Germinal center (tissue), 1 donor: ENCODE measurements around the gene FYB2.

Source experiments
- DNase-seq: peaks from one replicate; pipeline ENCODE4 v3.0.0; 2012; ENCODE audit warnings: mixed read lengths, low spot score

Gene FYB2

GRCh38 chr1:56833088-56833487 is 13.9 kb upstream of the FYB2 start:
- DNase-seq = no peak

GRCh38 chr1:56831871-56832693 is 12.9 kb upstream of the FYB2 start:
- peak; percentile 57 for DNase-seq

GRCh38 chr1:56830052-56830451 is 10.8 kb upstream of the FYB2 start:
- DNase-seq = no peak

- no peak for DNase-seq
Measured at GRCh38 chr1:56827711-56828110, 8.5 kb upstream of the FYB2 start.

- no peak for DNase-seq
Measured at GRCh38 chr1:56825436-56825835, 6.2 kb upstream of the FYB2 start.

GRCh38 chr1:56824938-56825337 is 5.7 kb upstream of the FYB2 start:
- DNase-seq = no peak

- no peak for DNase-seq
Measured at GRCh38 chr1:56824271-56824670, 5.1 kb upstream of the FYB2 start.

GRCh38 chr1:56821462-56821797 is 2.2 kb upstream of the FYB2 start:
- no peak for DNase-seq

GRCh38 chr1:56820755-56821461 is 1.7 kb upstream of the FYB2 start:
- DNase-seq = peak; percentile 71

- no peak for DNase-seq
Measured at GRCh38 chr1:56817716-56818463, 1.3 kb downstream of the FYB2 start.

- no peak for DNase-seq
Measured at GRCh38 chr1:56816909-56817308, 2.3 kb downstream of the FYB2 start.

GRCh38 chr1:56816264-56816663 is 2.9 kb downstream of the FYB2 start:
- DNase-seq = no peak

- no peak for DNase-seq
Measured at GRCh38 chr1:56814205-56814604, 5.0 kb downstream of the FYB2 start.

GRCh38 chr1:56811331-56811730 is 7.9 kb downstream of the FYB2 start:
- DNase-seq = no peak

GRCh38 chr1:56808410-56808809 is 10.8 kb downstream of the FYB2 start:
- no peak for DNase-seq

- no peak for DNase-seq
Measured at GRCh38 chr1:56806804-56807203, 12.4 kb downstream of the FYB2 start.

- peak; percentile 13 for DNase-seq
Measured at GRCh38 chr1:56803561-56804156, 15.5 kb downstream of the FYB2 start.

GRCh38 chr1:56799605-56800400 is 19.4 kb downstream of the FYB2 start:
- no peak for DNase-seq

GRCh38 chr1:56798053-56798471 is 21.1 kb downstream of the FYB2 start:
- no peak for DNase-seq

GRCh38 chr1:56797065-56797685 is 22.0 kb downstream of the FYB2 start:
- no peak for DNase-seq

- DNase-seq = no peak
Measured at GRCh38 chr1:56795870-56796269, 23.3 kb downstream of the FYB2 start.
